Spinal cord (tissue), 10 donors: ENCODE results near the gene FAM83E. TPM values are rescaled to one million over a fixed set of nuclear protein-coding genes. Genes with fewer than 3 reads are reported as not detected.

Experiments used
- DNase-seq, 6 donors: peaks; one replicate each; pipeline versions ENCODE4 v3.0.0 to v3.0.0-alpha.2; 2013 to 2015; ENCODE audit warnings: low spot score in 6 of 6, low read depth in 4 of 6
- H3K27ac ChIP-seq: one replicate; pipeline ENCODE4 v1.5.1; 2013; ENCODE audit warnings: low read depth, low read length, control low read depth
- H3K27me3 ChIP-seq: one replicate; pipeline ENCODE4 v1.6.1; 2013; ENCODE audit warnings: low read length; ENCODE audit not compliant: control insufficient read depth, insufficient read depth
- H3K36me3 ChIP-seq: one replicate; pipeline ENCODE4 v1.6.1; 2013; ENCODE audit warnings: low read length; ENCODE audit not compliant: control insufficient read depth, insufficient read depth
- H3K4me1 ChIP-seq: one replicate; pipeline ENCODE4 v1.6.1; 2013; ENCODE audit warnings: low read length; ENCODE audit not compliant: control insufficient read depth, insufficient read depth
- H3K4me3 ChIP-seq: one replicate; pipeline ENCODE4 v1.5.1; 2013; ENCODE audit warnings: low read depth, low read length, control low read depth
- H3K9me3 ChIP-seq: one replicate; pipeline ENCODE4 v1.6.1; 2013; ENCODE audit warnings: low read length; ENCODE audit not compliant: control insufficient read depth, insufficient read depth
- WGBS: methylation state at CpG from one replicate; pipeline ENCODE4 v1.1.5; 2013; ENCODE audit warnings: missing lambda C conversion rate; ENCODE audit not compliant: insufficient coverage; 5-methylcytosine and 5-hydroxymethylcytosine counted together
- polyA plus RNA-seq, 2 donors: library from polyadenylated mRNA; unstranded; fragments of 120-200 nt; gene quantifications; one replicate each; pipeline ENCODE4 v1.2.1, GENCODE V29; 2013; ENCODE audit not compliant: insufficient read length in 2 of 2
- total RNA-seq, 2 donors: library from RNA; depleted of rRNA in 1 of 2; stranded (reverse); fragments of 120-200 nt in 1 of 2; fragments of >200 nt in 1 of 2; gene quantifications; one replicate each; pipeline versions ENCODE4 v1.2.3 to v1.2.4, GENCODE V29; 2013 to 2014
- donor health status: healthy.

The FAM83E gene
- total and polyA plus RNA-seq, 4 donors = 0.13 to 0.61 (median 0.45) TPM; not detected in 1

DNA sequence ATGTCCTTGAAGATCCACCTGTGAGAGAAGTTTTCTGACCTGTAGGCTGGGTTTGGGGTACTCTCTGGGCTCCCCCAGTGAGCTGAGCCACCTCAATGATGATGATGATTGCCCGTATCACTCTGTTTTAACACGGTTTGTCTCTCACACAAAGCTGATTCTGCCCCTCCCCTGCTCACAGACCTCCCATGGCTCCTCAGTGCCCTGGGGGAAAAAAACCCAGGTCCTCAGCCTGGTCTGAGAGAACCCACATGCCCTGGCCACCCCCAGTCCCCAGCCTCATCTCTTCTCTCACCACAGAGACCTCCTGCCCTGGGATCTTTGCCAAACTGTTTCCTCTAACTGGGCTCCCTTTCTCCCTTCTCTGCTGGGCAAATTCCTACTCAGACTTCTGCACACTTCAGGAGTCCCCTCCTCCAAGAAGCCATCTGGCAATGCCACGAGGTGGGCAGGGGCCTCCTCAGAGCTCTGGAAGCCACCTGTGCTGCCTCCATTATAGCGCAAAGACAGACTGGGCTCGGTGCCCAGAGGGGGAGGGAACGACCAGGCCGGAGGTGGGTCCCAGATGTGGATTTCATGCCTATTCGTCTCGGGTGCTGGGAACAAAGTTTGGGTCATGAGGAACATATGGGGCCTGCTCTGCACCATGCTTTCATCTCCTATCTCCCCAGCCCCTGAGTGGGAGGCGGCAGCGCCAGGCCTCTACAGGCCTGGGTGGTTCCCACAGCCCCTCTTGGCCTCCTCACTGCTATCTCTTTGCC is 39.6 kb upstream of the FAM83E start:
- peak in 2 of 6 donors; percentile 11 to 27 for DNase-seq
- no peak overlapping the region for H3K4me3 ChIP-seq
- H3K36me3 ChIP-seq = no peaks in the 10 kb centered on the region
- H3K9me3 ChIP-seq = no peaks in the 10 kb centered on the region
- no peak overlapping the region for H3K27ac ChIP-seq
- peaks cover 8% of the 10 kb centered on the region for H3K4me1 ChIP-seq
- 28% methylated on average over 11 of the region's 11 CpGs for WGBS
- no peaks in the 10 kb centered on the region for H3K27me3 ChIP-seq

DNA sequence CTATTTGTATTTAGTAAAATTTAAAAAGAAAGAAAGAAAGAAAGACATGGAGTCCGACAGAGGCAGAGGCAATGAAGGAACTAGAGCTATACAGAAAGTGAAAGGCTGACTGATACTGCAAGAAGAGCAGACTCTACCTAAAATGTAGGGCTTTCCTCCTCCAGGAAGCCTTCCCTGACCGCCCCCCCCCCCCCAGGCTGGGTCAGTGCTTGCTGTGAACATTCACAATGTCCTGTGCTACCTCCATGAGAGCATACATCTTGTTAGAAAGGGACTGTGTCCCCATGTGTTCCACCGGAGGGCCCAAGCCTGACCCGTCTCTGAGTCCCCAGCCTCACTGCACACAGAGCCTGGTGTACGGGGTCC is 36.8 kb upstream of the FAM83E start:
- WGBS = 73% methylated on average over 4 of the region's 5 CpGs
- H3K27me3 ChIP-seq = no peaks in the 10 kb centered on the region
- H3K4me1 ChIP-seq = peaks cover 8% of the 10 kb centered on the region
- no peaks in the 10 kb centered on the region for H3K36me3 ChIP-seq
- no peak for DNase-seq
- H3K9me3 ChIP-seq = no peaks in the 10 kb centered on the region
- no peak overlapping the region for H3K4me3 ChIP-seq
- no peak overlapping the region for H3K27ac ChIP-seq

DNA sequence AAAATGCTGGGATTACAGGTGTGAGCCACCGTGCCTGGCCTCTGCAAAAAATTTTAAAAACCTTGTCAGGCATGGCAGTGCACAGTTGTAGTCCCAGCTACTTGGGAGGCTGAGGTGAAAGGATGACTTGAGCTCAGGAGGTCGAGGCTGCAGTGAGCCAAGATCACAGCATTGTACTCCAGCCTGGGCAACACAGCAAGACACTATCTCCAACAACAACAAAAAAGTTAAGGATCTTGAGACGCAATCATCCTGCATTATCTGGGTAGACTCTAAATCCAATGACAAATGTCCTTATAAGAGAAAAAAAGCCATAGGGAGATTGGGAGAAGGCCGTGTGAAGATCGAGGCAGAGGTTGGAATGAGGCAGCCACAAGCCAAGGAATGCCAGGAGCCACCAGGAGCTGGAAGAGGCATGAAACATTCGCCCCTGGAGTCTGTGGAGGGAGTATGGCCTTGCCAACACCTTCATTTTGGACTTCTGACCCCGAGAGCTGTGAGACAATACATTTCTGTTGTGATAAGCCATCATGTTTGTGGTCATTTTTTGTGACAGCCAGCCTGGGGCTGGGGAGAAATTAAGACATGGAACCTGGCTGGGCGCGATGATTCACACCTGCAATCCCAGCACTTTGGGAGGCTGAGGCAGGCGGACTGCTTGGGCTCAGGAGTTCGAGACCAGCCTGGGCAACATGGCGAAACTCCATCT is 36.3 kb upstream of the FAM83E start:
- Histone ChIP-seq H3K27me3 (no peaks in the 10 kb centered on the region), H3K4me1 (peaks cover 12% of the 10 kb centered on the region), H3K4me3 (no peak overlapping the region), H3K36me3 (no peaks in the 10 kb centered on the region), H3K27ac (no peak overlapping the region), H3K9me3 (no peaks in the 10 kb centered on the region)
- 98% methylated on average over 7 of the region's 12 CpGs for WGBS
- DNase-seq = no peak

DNA sequence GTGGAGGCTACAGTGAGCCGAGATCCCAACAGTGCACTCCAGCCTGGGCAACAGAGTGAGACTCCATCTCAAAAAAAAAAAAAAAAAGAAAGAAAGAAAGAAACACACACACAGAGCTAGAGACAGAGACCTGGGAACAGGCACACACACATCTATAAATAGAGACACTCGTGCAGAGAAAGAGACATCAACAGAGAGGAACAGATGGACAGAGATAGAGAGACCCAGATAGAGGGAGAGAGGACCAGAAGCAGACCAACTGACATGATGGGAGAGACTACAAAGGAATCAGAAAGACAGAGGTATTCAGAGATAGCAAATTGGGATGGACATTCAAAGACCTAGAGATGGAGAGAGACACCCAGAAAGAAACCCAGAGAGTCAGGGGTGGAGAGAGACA is 33.3 kb upstream of the FAM83E start:
- H3K27me3 ChIP-seq = no peaks in the 10 kb centered on the region
- no peaks in the 10 kb centered on the region for H3K36me3 ChIP-seq
- DNase-seq = no peak
- H3K4me3 ChIP-seq = no peak overlapping the region
- no peak overlapping the region for H3K27ac ChIP-seq
- peaks cover 24% of the 10 kb centered on the region for H3K4me1 ChIP-seq
- no CpG with 5 or more reads among the region's 2 CpGs for WGBS
- no peaks in the 10 kb centered on the region for H3K9me3 ChIP-seq

DNA sequence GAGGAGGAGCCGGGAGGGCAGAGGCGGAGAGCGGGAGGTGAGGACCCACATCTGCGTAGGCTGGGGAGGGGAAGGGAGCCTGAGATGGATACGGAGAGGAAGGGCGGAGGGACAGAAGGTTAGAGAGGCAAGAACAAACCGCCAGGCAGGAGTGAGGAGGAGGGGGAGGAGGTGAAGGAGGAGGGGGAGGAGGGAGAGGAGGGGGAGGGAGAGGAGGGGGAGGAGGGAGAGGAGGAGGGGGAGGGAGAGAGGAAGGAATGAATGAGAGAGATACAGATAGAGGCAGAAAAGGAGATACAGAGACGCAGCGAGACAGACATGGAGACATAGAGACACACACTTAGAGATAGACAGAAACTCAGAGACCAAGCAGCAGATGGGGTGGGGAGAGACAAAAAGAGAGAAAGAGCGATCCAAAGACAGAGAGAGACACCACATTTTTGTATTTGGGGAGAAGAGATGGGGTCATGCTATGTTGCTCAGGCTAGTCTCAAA is 31.9 kb upstream of the FAM83E start:
- 2% methylated on average over 6 of the region's 10 CpGs for WGBS
- H3K4me1 ChIP-seq = peaks cover 24% of the 10 kb centered on the region

DNA sequence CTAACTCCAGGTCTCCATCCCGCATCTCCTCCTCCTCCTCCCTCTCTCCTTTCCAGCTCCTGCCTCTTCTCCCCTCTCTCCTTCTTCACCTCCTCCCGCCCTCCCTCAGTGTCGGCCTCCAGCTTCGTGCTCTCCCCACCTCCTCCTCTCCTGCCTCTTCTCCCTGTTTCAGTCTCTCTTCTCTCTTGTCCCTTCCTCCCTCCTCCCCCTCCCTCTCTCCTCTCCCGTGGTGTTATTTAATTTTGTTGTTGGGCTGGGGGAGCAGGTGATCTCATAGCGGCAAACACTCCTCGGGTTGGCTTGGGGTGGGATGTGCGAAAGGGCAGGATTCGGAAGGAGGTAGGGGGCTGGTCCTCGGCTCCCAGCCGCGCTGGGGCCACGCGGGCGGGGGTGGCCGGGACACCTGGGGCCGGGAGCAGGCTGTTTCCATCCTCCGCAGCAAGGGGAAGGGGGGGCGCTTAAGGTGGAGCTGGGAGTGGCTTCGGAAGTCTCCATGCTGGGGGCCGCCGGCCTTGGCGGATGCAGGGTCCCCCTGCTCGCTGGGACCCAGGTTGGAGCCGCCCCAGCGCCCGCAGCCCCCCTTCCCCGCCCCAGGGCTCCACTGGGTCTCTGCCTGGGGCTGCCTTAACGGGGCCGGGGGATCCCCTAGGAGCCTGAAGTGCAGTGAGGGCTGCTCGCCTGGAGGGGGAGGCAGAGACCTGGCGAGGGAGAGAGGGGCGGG is 31.3 kb upstream of the FAM83E start, which contains the start of gene CA11:
TSS of gene CA11 (minus strand) at position 187 of the 721 bp plus-strand sequence. CDS start 555 bp downstream, outside the sequence.
- Histone ChIP-seq H3K27ac (peak within 1 kb of the TSS; percentile 89), H3K27me3 (no peaks in the 10 kb centered on the region), H3K4me1 (peaks cover 24% of the 10 kb centered on the region), H3K9me3 (no peaks in the 10 kb centered on the region), H3K36me3 (no peaks in the 10 kb centered on the region), H3K4me3 (peak within 1 kb of the TSS; percentile 62)
- peak in 5 of 6 donors; percentile 82 to 98 (median 92) for DNase-seq
- under 1% methylated on average over 31 of the region's 33 CpGs for WGBS

More for the DNA sequence above, 31.9 kb upstream of the FAM83E start:
- no peak for DNase-seq
- no peaks in the 10 kb centered on the region for H3K27me3 ChIP-seq
- H3K36me3 ChIP-seq = no peaks in the 10 kb centered on the region
- H3K4me3 ChIP-seq = peak overlapping the region; percentile 62
- no peaks in the 10 kb centered on the region for H3K9me3 ChIP-seq
- H3K27ac ChIP-seq = peak overlapping the region; percentile 89

DNA sequence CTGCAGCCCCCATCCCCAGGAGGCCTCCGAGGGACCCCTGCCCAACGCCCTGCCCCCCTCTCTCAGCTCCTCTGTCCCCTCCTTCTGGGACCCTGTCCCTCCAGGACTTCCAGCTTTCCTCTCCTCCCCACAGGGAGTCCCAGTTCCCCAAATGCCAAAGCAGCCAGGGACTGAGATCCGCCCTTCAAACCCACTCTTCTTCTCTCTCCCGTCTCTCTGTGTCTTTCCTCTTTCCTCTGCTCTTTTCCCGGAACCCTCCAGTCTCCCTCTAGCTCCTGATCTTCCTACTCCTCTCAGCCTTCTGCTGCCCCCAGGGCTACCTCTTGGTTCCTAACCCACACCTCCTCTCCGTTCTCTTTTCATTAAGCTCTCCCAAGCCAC is 30.7 kb upstream of the FAM83E start:
- Histone ChIP-seq H3K27me3 (no peaks in the 10 kb centered on the region), H3K27ac (peak overlapping the region; percentile 89), H3K4me1 (peaks cover 24% of the 10 kb centered on the region), H3K9me3 (no peaks in the 10 kb centered on the region), H3K4me3 (peak overlapping the region; percentile 62), H3K36me3 (no peaks in the 10 kb centered on the region)
- WGBS = 0% methylated on average over 6 of the region's 6 CpGs
- DNase-seq = no peak

DNA sequence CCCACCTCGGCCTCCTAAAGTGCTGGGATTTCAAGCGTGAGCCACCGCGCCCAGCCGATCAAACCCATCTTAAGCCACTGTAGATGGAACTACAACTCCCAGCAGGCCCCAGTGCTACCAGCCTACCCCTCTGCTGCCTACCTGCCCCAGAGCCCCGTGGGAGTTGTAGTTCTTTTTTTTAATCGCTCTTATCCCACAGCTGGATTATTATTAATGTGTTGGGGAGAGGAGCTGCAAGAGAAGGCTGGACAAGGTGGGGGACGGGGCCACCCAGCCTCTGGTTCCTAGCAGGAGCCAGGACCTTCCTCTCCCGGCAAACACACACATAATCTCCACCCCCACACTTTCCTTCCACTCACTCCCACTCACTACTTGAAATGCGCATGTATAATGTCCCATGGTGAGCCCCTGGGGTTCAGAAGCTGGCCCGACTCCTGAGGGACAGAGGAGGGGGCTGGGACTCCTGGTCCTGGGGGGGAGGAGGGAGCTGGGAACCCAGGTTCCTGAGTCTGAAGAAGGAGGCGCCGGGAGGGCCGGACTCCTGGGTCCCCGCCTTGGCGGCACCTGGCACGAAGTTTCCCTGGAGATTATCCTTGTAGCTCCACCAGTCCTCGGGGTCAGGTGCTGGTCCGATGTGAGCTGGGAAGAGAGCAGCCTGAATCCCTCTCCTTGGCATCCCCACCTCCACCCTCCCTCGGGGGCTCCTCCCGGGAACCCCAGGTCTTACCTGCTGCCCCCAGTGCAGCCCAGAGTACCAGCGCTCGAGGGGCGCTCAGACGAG is 30.2 kb upstream of the FAM83E start:
- 3% methylated on average over 20 of the region's 25 CpGs for WGBS
- Histone ChIP-seq H3K9me3 (no peaks in the 10 kb centered on the region), H3K27me3 (no peaks in the 10 kb centered on the region), H3K4me1 (peaks cover 24% of the 10 kb centered on the region), H3K4me3 (peak overlapping the region; percentile 62), H3K27ac (peak overlapping the region; percentile 89), H3K36me3 (peaks cover under 1% of the 10 kb centered on the region)
- DNase-seq = peak in 2 of 6 donors; percentile 88 to 94

DNA sequence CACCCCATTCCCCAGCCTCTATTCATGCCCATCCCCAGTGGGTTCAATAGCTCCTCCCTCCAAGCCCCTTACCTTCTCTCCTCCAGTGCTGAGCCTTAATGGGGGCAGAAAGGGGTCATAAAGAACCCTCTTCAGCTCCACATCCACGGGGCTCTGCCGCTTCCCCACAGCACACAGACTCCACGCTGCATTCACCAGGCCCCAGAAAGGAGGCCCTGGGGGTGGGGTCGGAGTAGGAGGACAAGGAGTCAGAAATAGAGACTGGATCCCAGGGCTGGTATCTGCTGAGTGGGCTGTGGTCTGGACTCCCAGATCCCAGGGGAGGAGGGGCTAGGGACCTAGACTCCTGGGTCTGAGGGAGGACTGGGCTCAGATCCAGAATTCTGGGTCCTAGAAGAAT is 29.5 kb upstream of the FAM83E start:
- no peaks in the 10 kb centered on the region for H3K27me3 ChIP-seq
- WGBS = 88% methylated on average over 1 of the region's 4 CpGs
- no peak overlapping the region for H3K27ac ChIP-seq
- H3K36me3 ChIP-seq = peaks cover 7% of the 10 kb centered on the region
- no peaks in the 10 kb centered on the region for H3K9me3 ChIP-seq
- peak overlapping the region; percentile 62 for H3K4me3 ChIP-seq
- DNase-seq = no peak
- H3K4me1 ChIP-seq = peaks cover 31% of the 10 kb centered on the region
